Muscle layer of colon (tissue), 2 donors: ENCODE measurements around the gene SMARCD1.
A peak's percentile ranks its signal among the peaks of the same experiment; 100 is the strongest.
"Not testable (repeated sequence)": the region's sequence is repeated elsewhere in the genome, so short reads cannot be mapped to it uniquely, and the experiment has no call there.

Source experiments
- H3K27ac ChIP-seq: one replicate; pipeline ENCODE4 v1.7.0; 2013; ENCODE audit warnings: low read depth, mild to moderate bottlenecking, low read length, moderate library complexity
- H3K27me3 ChIP-seq, 2 donors: one replicate each; pipeline ENCODE4 v1.7.0; 2013; ENCODE audit warnings: low read length in 2 of 2, mild to moderate bottlenecking in 2 of 2; ENCODE audit not compliant: insufficient read depth in 2 of 2, control insufficient read depth in 1 of 2
- H3K36me3 ChIP-seq: one replicate; pipeline ENCODE4 v1.7.0; 2013; ENCODE audit warnings: mild to moderate bottlenecking, low read length; ENCODE audit not compliant: insufficient read depth
- H3K4me1 ChIP-seq: one replicate; pipeline ENCODE4 v1.7.0; 2013; ENCODE audit warnings: mild to moderate bottlenecking, low read length; ENCODE audit not compliant: insufficient read depth
- H3K4me3 ChIP-seq, 2 donors: one replicate each; pipeline ENCODE4 v1.7.0; 2013; ENCODE audit warnings: low read length in 2 of 2, low read depth in 1 of 2, mild to moderate bottlenecking in 1 of 2, moderate library complexity in 1 of 2
- H3K9ac ChIP-seq: one replicate; pipeline ENCODE4 v1.7.0; 2013; ENCODE audit warnings: low read length
- H3K9me3 ChIP-seq: one replicate; pipeline ENCODE4 v1.7.0; 2013; ENCODE audit warnings: mild to moderate bottlenecking, low read length
- donor health status: abdominal sarcoma.
- donor health status: Adenocarcinoma of cecum.

The SMARCD1 gene

DNA sequence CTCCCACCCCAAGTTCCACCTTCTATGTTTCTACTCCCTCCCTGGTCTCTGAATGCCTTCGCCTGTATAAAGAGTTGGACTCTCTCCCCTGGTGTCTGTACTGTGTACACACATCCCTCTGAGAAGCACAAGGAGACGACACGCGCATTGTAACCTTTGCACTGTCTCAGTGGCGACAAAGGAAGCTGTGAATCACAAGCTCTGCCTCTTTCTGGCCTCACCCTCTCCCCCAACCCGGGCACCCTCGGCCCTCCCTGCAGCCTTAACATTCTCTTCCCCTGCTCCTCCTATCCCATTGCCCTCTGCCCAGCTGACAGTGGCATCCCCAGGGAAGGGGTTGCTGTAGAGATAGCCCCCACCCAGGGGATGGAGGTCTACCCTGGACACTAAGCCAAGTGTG is 2.5 kb upstream of the SMARCD1 start:
- H3K9me3 ChIP-seq = no peaks in the 10 kb centered on the region
- H3K27ac ChIP-seq = no peak overlapping the region
- no peaks in the 10 kb centered on the region for H3K4me1 ChIP-seq
- no peaks in the 10 kb centered on the region for H3K27me3 ChIP-seq
- H3K4me3 ChIP-seq = no peak overlapping the region
- no peak overlapping the region for H3K9ac ChIP-seq
- peaks cover 12% of the 10 kb centered on the region for H3K36me3 ChIP-seq

DNA sequence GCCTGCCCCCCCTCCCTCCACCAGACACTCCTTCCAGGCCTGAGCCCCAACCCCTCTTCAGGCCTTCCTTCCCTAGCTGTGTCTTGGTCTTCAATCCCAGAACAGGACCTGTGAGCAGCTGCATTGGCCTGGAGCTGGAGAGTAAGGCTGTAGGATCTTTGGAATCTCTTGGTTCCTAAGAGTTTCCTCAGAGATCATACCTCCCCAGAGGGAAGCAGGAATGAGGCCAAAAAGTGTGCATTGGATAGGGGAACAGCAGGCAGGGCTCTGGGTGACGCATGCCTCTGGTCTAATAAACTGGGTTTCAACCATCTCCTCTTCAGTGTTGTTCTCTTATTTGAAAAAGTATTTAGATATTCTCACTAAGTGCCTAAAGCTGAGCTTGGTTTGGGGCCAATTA is 1.8 kb upstream of the SMARCD1 start:
- H3K9me3 ChIP-seq = no peaks in the 10 kb centered on the region
- no peaks in the 10 kb centered on the region for H3K27me3 ChIP-seq
- H3K4me3 ChIP-seq = no peak overlapping the region
- peaks cover 16% of the 10 kb centered on the region for H3K36me3 ChIP-seq
- no peak overlapping the region for H3K27ac ChIP-seq
- H3K4me1 ChIP-seq = no peaks in the 10 kb centered on the region
- no peak overlapping the region for H3K9ac ChIP-seq

DNA sequence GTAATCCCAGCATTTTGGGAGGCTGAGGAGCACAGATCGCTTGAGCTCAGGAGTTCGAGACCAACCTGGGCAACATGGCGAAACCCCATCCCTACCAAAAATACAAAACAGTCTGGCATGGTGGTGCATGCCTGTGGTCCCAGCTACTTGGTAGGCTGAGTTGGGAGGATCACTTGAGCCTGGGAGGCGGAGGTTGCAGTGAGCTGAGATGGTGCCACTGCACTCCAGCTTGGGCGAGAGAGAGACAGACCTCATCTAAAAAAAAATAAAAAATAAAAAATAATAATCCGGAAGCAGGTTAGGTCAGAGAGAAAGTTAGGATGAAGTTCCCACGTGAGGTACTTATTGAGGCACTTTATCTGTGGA is 750 bp upstream of the SMARCD1 start:
- peak overlapping the region; percentile 95 for H3K27ac ChIP-seq
- H3K9ac ChIP-seq = peak overlapping the region; percentile 90
- H3K27me3 ChIP-seq, H3K4me1 ChIP-seq, H3K9me3 ChIP-seq: not testable (repeated sequence)
- H3K4me3 ChIP-seq = peak overlapping the region; percentile 93 to 98
- peaks cover 27% of the 10 kb centered on the region for H3K36me3 ChIP-seq

DNA sequence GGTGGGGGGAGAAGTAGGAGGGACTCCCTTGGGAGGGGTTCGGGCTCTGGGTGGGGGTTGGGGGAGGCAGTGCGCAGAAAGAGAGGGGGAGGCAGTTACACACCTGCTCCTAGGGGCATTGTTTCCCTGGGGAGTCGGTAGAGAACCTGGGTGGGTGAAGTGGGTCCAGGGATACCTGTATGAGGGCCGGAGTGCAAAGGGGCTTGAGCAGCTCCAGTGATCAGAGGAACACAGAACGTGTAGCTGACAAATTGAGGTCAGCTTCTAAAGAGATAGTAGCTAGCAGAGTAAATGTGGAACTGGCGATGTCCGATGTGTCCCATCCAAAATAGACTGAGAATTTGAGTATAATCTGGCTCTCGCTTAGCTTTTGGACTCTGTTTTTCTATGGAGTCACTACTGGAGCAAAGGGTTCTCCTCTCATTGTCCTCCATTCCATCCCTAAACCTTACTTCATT is 502 bp downstream of the SMARCD1 start:
- peak overlapping the region; percentile 61 for H3K9ac ChIP-seq
- H3K36me3 ChIP-seq = peaks cover 39% of the 10 kb centered on the region
- H3K27ac ChIP-seq = peak overlapping the region; percentile 95
- no peaks in the 10 kb centered on the region for H3K27me3 ChIP-seq
- no peaks in the 10 kb centered on the region for H3K9me3 ChIP-seq
- H3K4me3 ChIP-seq = peak overlapping the region; percentile 70 to 93
- no peaks in the 10 kb centered on the region for H3K4me1 ChIP-seq

DNA sequence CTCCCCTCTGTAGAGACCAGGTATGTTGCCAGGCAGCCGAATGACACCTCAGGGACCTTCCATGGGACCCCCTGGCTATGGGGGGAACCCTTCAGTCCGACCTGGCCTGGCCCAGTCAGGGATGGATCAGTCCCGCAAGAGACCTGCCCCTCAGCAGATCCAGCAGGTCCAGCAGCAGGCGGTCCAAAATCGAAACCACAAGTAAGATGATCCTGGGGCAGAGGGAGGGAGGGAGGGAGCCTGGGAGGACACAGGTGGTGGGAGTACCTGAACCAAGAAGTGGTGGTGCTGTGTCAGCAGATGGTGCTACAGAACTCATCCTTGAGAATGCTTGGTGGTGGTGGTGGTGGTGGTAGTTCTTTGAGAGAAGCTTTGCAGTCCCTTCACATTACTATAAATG is 1.0 kb downstream of the SMARCD1 start:
- Histone ChIP-seq H3K9me3 (no peaks in the 10 kb centered on the region), H3K9ac (peak overlapping the region; percentile 61), H3K27ac (peak overlapping the region; percentile 95), H3K36me3 (peaks cover 42% of the 10 kb centered on the region), H3K4me3 (peak overlapping the region in 1 of 2 donors; percentile 70), H3K27me3 (no peaks in the 10 kb centered on the region), H3K4me1 (no peaks in the 10 kb centered on the region)

DNA sequence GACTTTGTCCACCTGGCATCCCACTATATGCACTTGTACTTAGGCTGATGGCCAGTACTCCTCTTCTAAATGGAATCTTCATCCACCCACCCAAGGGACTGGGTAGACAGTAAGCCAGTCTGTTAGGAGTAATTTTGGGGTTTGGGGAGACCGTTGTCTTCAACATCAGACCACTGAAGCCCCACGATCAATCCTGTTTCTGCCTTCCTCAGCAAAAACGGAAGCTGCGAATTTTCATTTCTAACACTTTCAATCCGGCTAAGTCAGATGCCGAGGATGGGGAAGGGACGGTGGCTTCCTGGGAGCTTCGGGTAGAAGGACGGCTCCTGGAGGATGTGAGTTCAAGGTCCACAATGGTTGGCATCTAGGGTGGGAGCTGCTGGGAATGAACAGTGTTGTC is 2.0 kb downstream of the SMARCD1 start:
- no peaks in the 10 kb centered on the region for H3K4me1 ChIP-seq
- no peak overlapping the region for H3K9ac ChIP-seq

DNA sequence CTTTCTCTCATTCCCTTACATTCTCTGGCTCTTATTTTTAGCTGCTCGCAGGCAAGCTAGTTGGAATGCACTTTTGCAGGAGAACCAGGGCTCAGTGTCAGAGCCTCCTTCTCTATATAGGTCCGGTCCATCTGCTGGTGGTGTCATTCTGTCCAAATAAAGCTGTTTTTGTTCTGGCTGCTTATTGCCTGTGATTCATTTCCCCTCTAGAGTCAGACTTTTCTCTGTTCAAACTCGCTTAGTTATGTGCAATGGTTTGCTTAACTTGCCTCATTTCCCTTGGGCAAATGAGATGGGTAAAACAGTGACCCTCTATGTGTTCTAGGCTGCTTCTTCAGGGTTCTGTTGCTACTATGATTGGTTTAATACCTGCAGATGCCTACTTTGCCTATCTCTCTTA is 2.9 kb downstream of the SMARCD1 start:
- Histone ChIP-seq H3K4me3 (no peak overlapping the region), H3K4me1 (no peaks in the 10 kb centered on the region), H3K27ac (no peak overlapping the region), H3K9ac (no peak overlapping the region), H3K9me3 (no peaks in the 10 kb centered on the region), H3K27me3 (no peaks in the 10 kb centered on the region), H3K36me3 (peaks cover 58% of the 10 kb centered on the region)

More for the DNA sequence above, 2.0 kb downstream of the SMARCD1 start:
- Histone ChIP-seq H3K36me3 (peaks cover 52% of the 10 kb centered on the region), H3K9me3 (no peaks in the 10 kb centered on the region), H3K27ac (no peak overlapping the region), H3K4me3 (no peak overlapping the region), H3K27me3 (no peaks in the 10 kb centered on the region)

DNA sequence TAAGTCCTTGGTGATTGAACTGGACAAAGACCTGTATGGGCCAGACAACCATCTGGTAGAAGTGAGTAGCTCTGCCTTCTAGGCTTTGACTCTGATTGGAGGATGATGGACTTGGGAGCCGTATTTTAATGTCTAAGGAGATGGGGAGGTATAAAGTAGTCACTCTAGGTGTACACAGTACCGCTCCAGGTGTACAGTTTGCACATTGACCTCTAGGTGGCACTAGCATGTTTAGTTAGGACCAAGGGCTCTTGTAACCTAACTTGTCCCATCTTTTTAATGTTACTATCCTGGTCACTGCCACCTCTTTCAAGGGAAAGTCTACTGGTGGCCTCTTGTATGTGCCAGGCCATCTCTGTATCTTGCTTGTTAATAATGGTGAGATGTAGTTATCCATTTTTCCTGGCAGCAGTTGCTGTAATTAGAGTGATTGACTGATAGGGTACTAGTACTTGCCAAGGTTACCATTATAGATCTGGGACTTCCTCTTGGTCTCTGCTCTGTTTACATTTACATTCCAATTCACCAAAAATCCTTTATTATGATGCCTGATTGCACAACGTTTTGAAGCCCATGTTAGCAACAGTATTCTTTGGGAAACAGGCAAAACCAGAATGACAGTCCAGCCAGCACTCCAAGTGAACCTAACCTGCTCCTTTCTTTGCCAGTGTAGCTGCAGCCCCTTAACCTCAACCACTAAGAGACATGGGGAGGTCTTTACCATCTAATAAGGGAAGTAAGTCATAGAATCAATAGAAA is 3.6 kb downstream of the SMARCD1 start:
- H3K36me3 ChIP-seq = peaks cover 66% of the 10 kb centered on the region
- H3K4me1 ChIP-seq = no peaks in the 10 kb centered on the region
- no peaks in the 10 kb centered on the region for H3K9me3 ChIP-seq
- H3K27me3 ChIP-seq = no peaks in the 10 kb centered on the region
- no peak overlapping the region for H3K9ac ChIP-seq
- H3K27ac ChIP-seq = no peak overlapping the region
- H3K4me3 ChIP-seq = no peak overlapping the region

DNA sequence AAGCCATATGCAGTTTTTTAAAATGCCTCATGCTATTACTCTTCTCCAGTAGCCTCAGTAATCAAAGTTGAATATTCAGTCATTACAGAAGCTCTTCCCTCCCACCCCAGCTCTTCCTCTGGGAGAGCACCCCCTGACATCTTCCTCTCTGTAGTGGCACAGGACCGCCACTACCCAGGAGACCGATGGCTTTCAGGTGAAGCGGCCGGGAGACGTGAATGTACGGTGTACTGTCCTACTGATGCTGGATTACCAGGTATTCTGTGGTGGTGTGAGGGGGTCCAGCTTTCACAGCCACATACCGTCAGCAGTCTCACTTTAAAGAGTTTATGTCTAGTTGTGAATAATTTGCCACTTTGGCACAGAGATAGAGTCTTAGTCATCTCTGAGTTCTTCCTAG is 4.6 kb downstream of the SMARCD1 start:
- no peak overlapping the region for H3K4me3 ChIP-seq
- H3K27me3 ChIP-seq = no peaks in the 10 kb centered on the region
- peaks cover 73% of the 10 kb centered on the region for H3K36me3 ChIP-seq
- H3K9me3 ChIP-seq = no peaks in the 10 kb centered on the region
- H3K9ac ChIP-seq = no peak overlapping the region
- no peaks in the 10 kb centered on the region for H3K4me1 ChIP-seq
- no peak overlapping the region for H3K27ac ChIP-seq

DNA sequence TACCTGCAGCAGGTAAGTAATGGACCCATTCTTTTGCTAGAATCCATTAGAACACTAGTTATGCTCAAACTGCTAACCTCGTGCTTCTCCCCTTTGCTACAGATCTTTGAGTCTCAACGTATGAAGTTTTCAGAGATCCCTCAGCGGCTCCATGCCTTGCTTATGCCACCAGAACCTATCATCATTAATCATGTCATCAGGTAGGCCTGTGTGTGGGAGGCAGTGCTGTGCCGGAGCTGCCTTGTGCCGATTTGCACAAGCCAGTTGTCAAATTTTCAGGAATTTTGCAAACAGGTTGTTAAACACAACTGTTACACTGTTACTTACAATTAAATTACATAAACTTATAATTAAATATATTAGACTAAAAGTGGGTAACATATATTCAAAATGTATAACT is 5.2 kb downstream of the SMARCD1 start:
- Histone ChIP-seq H3K9ac (no peak overlapping the region), H3K4me1 (no peaks in the 10 kb centered on the region), H3K27ac (no peak overlapping the region), H3K27me3 (no peaks in the 10 kb centered on the region), H3K9me3 (no peaks in the 10 kb centered on the region), H3K36me3 (peaks cover 80% of the 10 kb centered on the region), H3K4me3 (no peak overlapping the region)

DNA sequence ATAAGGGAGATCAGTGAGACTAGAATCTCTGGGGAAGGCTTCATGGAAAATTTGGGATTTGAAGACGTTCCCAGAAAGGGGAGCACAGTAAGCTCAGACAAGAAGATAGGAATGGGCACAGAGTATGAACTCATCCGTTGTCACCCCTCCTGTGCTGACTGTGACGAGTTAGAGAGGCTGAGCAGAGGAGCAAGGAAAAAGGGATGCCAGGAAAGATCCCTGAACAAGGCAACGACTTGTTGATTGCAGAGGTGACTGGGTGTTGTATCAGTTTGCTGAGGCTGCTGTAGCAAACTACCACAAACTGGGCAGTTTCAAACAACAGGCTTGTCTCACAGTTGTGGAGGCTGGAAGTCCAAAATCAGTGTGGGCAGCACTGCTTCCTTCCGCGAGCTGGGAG is 12.8 kb downstream of the SMARCD1 start:
- Histone ChIP-seq H3K9ac (no peak overlapping the region), H3K9me3 (no peaks in the 10 kb centered on the region), H3K27ac (no peak overlapping the region), H3K4me1 (no peaks in the 10 kb centered on the region), H3K27me3 (no peaks in the 10 kb centered on the region), H3K36me3 (peaks cover 63% of the 10 kb centered on the region), H3K4me3 (no peak overlapping the region)

DNA sequence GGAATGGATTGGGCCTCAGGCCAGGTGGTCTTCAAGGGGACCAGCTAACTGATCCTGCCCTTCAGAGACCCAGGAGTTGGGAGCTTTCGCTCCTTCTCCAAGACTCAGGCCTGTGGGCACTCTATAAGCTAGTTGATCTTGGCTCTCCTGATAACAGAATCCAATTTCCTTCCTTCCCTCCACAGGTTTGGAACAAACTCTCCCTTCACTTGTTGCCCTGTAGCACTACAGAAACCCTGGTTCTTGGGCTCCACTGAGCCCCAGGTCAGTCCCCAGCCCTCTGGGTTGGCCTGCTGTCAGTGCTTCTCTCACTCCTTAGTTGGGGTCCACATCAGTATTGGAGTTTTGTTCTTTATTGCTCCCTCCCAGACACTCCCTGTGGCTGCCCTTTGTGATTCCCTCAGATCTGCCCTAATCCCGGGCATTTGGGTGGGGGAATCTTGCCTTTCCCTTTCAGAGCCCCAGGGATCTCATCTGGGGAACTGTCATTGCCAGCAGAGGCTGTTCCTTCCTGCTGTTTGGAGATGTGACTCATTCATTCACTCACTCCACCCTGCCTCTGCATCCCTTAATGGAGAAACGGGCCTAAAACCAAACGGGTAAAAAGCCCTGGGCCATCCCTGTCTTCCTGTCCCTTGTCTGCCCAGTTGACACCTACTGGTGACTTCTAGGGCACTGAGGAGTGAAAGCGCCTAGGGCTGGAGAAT is 14.3 kb downstream of the SMARCD1 start:
- Histone ChIP-seq H3K36me3 (peaks cover 51% of the 10 kb centered on the region), H3K9me3 (no peaks in the 10 kb centered on the region), H3K27me3 (no peaks in the 10 kb centered on the region), H3K9ac (no peak overlapping the region), H3K27ac (no peak overlapping the region), H3K4me3 (no peak overlapping the region), H3K4me1 (peaks cover 11% of the 10 kb centered on the region)
